SK-N-MC (cell line): ENCODE measurements around the gene CSRNP2.

Source experiments
- EZH2 ChIP-seq: fragments of 200-600 bp; sonication (generic); IDR thresholded peaks from one replicate; pipeline ENCODE4 v1.6.1; 2017; ENCODE audit warnings: antibody characterized with exemption
- POLR2AphosphoS5 ChIP-seq: IDR thresholded peaks from 2 replicates; pipeline ENCODE4 v1.6.1; 2012; ENCODE audit warnings: mild to moderate bottlenecking, low read depth, low read length, borderline replicate concordance

GRCh38 chr12:51018956-51019355, 64.4 kb downstream of the CSRNP2 start:
- TF ChIP-seq EZH2 (no peak), POLR2AphosphoS5 (no peak)
